ENCODE results near the gene ILDR1.
A peak's percentile ranks its signal among the peaks of the same experiment; 100 is the strongest.

ILDR1 gene

GRCh38 chr3:121974601-121975111 is 47.4 kb downstream of the ILDR1 start:
- TF ChIP-seq CTCF (IDR thresholded peaks at IDR 0.05; ENCODE audit: insufficient read depth, low read depth, low read length, missing control alignments): no peak
- no peak overlapping the region for H3K4me3 ChIP-seq (ENCODE audit: low read length)
- peak; percentile 95 for DNase-seq (ENCODE audit: low read depth)

DNA sequence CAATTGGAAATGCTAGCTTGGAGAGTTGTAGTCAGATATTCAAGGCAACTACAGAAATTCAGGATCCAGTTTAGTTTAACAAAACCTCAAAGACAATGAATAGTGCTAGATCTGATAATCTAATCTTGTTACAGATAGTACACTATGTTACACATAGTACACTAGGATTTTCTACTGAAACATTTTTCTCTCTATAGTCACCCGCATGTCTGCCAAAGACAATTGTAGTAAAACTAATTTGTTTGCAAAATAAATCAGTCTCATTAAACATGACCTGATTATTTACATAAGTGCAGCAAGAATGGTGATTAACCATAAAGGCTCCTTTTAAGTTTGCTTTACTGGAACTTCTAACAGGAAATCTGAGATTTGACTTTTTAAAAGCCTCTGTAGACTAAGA is 52.0 kb downstream of the ILDR1 start:
- no peak overlapping the region for H3K4me3 ChIP-seq (ENCODE audit: low read length)
- DNase-seq (ENCODE audit: low read depth): peak; percentile 51
- no peak for TF ChIP-seq CTCF (IDR thresholded peaks at IDR 0.05; ENCODE audit: insufficient read depth, low read depth, low read length, missing control alignments)

- DNase-seq (ENCODE audit: low read depth): no peak
- no peak for TF ChIP-seq CTCF (IDR thresholded peaks at IDR 0.05; ENCODE audit: insufficient read depth, low read depth, low read length, missing control alignments)
- H3K4me3 ChIP-seq (ENCODE audit: low read length): no peak overlapping the region
These were observed 52.4 kb downstream of the ILDR1 start for GRCh38 chr3:121969631-121970030.

DNA sequence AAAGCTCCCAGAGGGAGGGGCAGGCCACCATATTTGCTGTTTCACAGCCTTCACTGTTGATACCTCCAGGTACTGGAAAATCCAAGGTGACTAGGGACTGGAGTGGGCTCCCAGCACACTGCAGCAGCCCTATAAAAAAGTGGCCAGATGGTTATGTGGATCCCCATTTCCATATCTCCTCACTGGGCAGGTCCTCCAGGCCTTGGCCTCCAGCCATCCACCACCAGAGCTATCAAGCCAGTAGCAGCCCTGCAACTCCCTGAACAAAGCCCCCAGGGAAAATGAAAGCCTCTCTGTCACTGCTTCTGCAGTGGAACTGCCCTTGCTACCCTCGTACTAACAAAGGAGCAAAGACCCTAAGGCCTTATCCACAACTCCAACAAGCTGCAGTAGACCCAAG is 58.4 kb downstream of the ILDR1 start:
- no peak for TF ChIP-seq CTCF (IDR thresholded peaks at IDR 0.05; ENCODE audit: insufficient read depth, low read depth, low read length, missing control alignments)

GRCh38 chr3:121962443-121962842 is 59.6 kb downstream of the ILDR1 start:
- no peak for TF ChIP-seq CTCF (IDR thresholded peaks at IDR 0.05; ENCODE audit: insufficient read depth, low read depth, low read length, missing control alignments)
- no peak overlapping the region for H3K4me3 ChIP-seq (ENCODE audit: low read length)
- no peak for DNase-seq (ENCODE audit: low read depth)

More for the DNA sequence above, 58.4 kb downstream of the ILDR1 start:
- no peak for DNase-seq (ENCODE audit: low read depth)
- no peak overlapping the region for H3K4me3 ChIP-seq (ENCODE audit: low read length)

GRCh38 chr3:121961283-121961682 is 60.8 kb downstream of the ILDR1 start:
- TF ChIP-seq CTCF (IDR thresholded peaks at IDR 0.05; ENCODE audit: insufficient read depth, low read depth, low read length, missing control alignments): no peak
- DNase-seq (ENCODE audit: low read depth): no peak
- no peak overlapping the region for H3K4me3 ChIP-seq (ENCODE audit: low read length)

DNA sequence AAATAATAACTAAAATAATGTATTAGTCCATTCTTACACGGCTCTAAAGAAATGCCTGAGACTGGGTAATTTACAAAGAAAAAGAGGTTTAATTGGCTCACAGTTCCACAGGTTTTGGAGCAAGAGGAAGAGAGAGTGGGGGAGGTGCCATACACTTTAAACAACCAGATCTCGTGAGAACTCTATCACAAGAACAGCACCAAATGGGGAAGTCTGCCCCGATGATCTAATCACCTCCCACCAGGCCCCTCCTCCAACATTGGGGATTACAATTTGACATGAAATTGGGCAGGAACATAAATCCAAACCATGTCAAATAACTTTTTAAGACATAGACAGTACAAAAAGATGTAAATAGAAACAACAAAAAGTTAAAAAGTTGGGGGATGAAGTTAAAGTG is 63.2 kb downstream of the ILDR1 start:
- no peak overlapping the region for H3K4me3 ChIP-seq (ENCODE audit: low read length)
- TF ChIP-seq CTCF (IDR thresholded peaks at IDR 0.05; ENCODE audit: insufficient read depth, low read depth, low read length, missing control alignments): no peak
- DNase-seq (ENCODE audit: low read depth): no peak
